Fibroblast of peridontal ligament (primary cell): ENCODE results near the gene PKIG.

Experiments used
- DNase-seq: peaks from one replicate; pipeline ENCODE4 v3.0.0-alpha.2; 2010; ENCODE audit errors: extremely low read depth

PKIG gene

DNA sequence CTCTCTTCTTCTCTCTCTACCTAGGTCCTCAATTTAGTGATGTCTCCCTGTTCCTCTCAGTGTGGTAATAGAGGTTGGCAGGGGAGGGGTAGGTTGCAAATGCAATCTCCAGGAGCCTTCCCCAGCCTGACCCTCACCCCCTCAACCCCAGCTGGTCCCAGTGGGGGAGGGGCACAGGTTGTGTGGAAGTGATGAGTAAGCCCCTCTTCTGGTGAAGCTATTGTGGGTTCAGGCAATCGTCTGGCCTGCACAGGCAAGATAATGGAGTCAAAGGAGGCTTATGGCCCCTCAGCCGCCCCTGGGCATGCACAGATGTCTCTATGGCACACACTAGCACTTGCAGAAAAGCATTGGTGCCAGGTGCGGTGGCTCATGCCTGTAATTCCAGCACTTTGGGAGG, 79.9 kb downstream of the PKIG start:
- no peak for DNase-seq

DNA sequence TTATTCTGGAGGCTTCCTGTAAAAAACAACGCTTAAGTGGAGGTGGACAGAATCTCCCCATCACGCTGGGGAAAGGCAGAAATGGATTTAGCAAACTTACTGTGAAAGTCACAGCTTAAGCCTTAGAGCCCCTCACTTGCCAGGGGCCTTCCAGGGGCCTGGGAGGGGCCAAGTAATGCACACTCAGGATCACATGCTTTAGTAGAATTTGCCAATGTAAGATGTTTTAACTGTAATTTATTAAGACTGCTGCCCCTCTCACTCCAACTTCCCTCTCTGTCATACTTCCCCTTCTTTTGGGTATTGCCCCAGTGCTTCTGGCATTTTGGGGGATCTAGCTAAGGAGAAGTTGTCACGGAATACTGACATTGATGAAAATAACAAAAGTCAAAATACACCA, 81.8 kb downstream of the PKIG start:
- DNase-seq = no peak

DNA sequence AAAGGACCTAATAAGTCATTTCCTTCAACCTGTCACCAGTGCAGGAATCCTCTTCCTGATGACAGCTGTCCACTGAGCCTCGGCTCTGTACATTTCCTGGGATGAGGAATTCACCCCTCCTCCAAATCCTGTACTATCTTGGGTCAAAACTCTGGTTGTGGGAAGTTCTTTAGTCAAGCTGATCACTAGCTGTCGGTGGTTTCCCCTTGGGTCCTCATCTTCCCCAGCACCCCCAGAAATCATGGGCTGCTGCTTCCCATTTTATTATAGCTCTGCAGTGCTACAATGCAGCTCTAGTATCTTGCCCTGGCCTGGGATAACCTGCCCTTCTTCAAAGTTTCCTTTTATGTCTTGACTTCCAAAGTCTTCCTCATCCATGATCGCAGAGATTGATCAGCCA, 83.7 kb downstream of the PKIG start:
- no peak for DNase-seq
